Stimulated activated CD8-positive, alpha-beta memory T cell treated with anti-CD3 and anti-CD28 coated beads, Interleukin-7, amount 100 ng/mL, for 4 hours (primary cell): ENCODE data around the gene ZNF672.
"Not testable (repeated sequence)": the region's sequence is repeated elsewhere in the genome, so short reads cannot be mapped to it uniquely, and the experiment has no call there.

Experiments used
- DNase-seq, 2 donors: peaks; one replicate each; pipeline ENCODE4 v3.0.0-alpha.2; 2020; ENCODE audit warnings: low read depth in 2 of 2

Gene ZNF672

DNA sequence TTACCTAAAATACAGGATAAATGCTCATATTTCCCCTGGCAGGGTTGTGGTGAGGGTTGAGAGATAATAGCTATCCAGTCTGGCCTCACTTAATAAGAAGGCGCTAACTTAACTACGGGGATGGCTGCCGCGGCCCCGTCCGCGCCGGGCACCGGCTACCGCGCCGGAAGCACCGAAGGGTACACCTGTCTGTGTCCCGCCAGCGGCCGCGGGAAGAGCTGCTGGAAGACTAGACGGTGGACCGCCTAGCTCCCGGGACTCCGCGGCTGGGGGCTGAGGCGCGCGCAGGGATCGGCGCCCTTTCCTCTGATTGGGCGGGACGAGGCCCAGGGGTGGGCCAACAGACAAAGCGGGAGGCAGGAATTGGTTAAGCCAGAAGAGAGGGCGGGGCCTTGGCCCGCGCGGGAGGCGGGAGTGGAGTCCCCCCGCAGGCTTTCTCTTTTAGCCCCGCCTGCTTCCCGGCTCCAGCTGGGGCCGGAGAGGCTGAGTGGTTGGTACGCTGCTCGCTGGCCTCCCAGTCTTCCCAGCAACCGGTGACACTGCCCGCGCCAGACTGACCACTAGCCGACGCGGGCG is at the start of gene ZNF672:
TSS of gene ZNF672 (plus strand) at position 444 of the 576 bp plus-strand sequence. CDS start 9,051 bp downstream, outside the sequence.
- peak; percentile 88 to 92 for DNase-seq

DNA sequence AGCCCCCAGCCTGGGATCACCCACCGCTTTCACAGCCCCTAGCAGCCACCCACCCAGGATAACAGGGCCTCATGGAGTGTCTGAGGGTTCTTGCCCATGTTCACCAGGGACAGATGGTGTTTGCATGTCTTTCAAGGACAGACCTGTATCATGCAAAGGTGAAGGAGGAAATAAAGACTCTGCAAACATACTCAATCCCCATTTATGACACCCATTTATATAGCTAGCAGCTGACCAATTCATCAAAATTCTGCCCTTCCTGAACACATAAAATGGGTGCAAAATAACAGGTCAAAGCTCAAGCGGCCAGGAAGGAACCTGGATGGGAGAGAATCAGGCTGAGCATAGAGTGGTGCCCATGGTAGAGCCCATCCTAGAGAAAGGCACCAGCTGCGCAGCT is 49.7 kb upstream of the ZNF672 start:
- DNase-seq, result no peak

DNA sequence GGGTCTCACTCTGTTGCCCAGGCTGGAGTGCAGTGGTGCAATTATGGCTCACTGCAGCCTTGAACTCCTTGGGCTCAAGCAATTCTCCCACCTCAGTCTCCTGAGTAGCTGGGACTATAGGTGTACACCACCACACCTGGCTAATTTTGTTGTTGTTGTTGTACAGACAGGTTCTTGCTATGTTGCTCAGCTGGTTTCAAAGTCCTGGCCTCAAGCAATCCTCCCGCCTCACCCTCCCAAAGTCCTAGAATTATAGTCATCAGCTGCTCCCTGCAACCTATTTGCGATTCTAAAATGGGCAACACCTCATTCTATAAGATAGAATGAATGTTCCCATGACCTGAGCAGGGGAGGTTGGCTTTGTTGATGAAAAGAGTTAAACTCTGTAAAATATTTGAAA is 48.7 kb upstream of the ZNF672 start:
- DNase-seq, result not testable (repeated sequence)

DNA sequence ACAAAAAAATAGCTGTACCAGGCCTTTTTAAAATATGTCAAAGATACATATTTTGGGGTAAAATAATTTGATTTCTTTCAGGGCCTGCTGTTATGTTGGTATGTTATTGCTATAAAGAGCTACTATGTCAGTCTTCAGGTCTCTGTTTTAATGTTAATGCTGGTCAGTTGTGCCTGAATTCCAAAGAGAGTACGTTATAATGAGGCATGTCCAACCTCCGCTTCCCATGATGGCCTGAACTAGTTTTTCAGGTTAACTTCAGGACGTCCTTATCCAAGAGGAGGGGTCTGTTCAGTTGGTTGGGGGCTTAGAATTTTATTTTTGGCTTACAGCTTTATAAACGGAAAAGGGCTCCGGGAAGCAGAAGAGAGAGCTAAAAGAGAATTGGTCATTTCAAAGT is 47.6 kb upstream of the ZNF672 start:
- no peak for DNase-seq

DNA sequence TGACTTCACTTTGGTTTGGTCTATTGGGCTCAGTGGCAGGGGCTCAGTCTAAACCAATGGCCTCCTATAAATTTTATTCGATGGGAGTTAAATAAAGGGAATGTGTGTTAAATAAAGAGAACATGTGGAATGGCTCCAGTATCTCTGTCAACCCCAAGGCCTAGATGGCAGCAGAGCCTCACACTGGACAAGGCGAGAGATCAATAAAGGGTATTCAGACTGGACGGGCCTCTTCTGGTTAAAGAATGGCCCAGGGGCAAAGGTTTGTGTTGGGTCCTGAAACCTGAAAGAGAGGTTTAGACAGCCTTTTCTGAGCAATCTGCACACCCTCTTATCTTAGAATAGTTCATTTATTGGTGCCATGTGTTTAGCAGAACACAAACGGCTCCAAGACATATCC is 47.0 kb upstream of the ZNF672 start:
- DNase-seq, result no peak

DNA sequence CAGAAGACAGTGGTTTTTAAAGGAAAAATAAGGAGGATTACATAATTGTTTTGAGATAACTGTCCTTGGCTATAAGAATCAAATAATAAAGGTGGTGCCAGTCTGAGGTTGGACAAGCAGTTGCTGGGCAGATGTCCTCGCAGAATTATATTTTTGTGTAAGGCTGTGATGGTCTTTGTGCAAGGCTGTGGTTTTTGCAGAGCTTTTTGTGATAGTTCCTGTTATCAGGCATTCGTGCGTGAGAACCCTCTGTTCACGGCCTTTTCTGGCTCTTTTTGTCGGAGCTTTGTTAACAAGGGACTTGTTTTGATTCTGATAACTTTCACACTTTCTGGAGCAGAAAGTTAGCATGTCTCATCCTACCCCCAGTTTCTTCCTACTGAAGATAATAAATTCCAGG is 45.7 kb upstream of the ZNF672 start:
- no peak for DNase-seq

DNA sequence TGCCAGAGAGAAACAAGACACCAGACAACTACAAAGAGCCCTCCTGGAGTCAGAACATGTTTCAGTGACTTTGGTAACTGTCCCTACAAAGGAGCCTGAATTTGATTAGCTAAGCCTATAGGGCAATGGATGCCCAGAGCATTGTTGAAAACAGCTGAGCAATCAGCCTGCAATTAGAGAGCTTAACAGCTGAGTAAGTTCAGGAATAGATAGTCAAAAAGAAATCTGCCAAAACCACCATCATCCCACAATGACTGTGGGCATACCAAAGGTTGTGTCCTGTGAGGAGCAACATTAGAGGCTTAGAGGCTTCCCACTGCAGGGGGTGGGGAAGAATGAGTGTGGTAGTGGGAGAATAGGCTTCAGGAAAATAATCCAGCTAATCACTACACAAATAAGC is 44.4 kb upstream of the ZNF672 start:
- no peak for DNase-seq

DNA sequence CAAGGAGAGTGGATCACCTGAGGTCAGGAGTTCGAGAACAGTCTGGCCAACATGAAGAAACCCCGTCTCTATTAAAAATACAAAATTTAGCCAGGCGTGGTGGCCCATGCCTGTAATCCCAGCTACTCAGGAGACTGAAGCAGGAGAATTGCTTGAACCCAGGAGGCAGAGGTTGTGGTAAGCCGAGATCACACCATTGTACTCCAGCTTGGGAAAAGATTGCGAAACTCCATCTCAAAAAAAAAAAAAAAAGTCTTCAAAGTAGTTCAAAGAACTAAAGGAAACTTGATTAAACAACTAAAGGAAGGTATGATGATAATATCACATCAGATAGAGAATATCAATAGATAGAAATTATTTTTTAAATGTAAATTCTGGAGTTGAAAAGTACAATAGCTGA is 43.4 kb upstream of the ZNF672 start:
- DNase-seq, result not testable (repeated sequence)

DNA sequence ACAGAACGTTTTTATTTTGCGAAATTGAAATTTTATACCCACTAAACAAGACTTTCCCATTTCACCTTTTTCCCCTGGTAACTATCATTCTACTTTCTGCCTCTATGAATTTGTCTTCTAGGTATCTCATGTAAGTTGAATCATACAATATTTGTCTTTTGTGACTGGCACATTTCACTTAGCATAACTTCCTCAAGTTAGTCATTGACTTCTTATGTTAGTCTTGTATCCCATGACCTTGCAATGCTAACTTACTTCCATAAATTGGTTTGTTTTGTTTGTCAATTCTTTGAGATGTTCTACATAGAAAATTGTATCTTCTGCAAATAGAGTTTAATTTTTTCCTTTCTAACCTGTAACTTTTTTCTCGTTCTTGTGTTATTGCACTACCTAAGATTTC is 39.2 kb upstream of the ZNF672 start:
- DNase-seq, result no peak

DNA sequence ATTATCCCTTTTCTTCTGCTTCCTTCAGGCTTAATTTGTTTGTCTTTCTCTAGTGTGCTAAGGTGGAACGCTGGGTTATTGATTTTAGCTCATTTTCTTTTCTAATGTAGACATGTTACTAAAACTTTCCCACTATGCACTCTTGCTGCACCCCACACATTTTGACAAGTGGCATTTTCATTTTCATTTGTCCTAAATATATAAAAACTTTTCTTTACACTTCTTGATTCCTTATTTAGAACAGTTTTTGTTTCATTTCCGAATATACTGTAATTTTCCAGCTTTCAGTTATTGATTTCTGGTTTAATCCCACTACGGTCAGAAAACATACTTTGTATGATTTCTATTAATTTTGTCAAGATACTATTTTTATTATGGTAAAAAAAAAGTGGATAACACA is 37.6 kb upstream of the ZNF672 start:
- DNase-seq, result no peak

DNA sequence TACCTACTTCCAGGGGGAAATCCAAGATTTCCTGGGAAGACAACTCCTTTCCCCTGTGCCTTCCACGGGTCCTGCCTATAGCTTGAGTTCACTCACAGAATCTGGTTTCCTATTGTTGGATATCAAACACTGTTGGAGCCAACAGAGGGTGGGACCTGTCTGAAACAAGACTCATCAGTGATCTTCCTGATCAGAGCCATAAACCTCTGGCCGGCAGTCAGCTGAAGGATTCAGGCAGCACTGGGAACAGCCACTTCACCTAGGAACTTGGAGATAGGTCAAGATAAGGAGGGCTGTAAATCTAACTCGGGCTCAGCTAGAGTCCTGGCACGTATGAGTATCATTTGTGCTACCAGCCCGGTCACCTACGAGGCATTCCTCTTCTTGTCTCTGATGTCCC is 35.6 kb upstream of the ZNF672 start:
- no peak for DNase-seq

DNA sequence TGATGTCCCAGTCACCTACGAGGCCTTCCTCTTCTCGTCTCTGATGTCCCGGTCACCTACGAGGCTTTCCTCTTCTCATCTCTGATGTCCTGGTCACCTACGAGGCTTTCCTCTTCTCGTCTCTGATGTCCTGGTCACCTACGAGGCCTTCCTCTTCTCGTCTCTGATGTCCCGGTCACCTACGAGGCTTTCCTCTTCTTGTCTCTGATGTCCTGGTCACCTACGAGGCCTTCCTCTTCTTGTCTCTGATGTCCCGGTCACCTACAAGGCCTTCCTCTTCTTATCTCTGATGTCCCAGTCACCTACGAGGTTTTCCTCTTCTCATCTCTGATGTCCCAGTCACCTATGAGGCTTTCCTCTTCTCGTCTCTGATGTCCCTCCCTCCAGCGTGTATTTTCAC is 34.5 kb upstream of the ZNF672 start:
- not testable (repeated sequence) for DNase-seq

DNA sequence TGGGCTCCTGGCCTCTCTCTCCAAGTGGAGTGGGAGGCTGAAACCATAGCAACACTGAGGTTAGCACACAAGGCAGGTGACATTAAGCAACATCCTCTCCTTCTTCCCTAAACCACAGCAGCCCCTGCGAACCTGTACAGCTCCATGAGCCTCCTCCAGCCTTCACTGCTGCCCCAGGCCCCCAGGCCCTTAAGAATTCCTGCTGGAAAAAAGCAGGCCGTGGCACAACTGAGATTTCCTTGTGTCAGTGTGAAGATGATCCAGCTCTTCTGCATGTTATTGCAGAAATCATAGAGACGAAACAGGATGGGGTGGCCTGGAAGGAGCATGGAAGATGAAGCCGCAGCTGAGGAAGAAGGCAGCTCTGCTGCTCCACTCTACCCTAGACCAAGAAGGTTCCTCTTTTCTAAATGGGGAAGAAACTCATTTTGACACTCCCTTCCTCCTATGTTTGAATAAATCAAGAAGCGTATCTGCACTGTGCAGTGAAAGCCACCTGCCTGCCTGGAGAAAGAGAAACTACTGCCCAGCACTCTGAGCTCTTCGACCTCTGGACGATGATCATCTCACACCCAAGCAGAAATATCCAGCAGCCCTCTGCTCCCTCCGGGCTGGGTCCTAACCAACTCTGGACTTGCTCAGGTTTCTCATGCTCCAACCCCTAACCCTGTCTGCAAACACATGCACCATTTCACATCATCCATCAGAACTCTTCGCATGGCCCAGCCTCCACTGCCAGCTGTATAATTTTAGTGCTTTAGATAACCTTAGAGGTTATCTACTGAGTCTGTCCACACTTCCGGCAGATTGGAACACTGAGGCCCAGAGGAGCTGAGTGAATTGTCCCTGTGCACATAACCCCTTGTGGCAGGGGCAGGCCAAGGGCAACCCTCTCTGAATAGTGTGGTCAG is 33.0 kb upstream of the ZNF672 start:
- no peak for DNase-seq

DNA sequence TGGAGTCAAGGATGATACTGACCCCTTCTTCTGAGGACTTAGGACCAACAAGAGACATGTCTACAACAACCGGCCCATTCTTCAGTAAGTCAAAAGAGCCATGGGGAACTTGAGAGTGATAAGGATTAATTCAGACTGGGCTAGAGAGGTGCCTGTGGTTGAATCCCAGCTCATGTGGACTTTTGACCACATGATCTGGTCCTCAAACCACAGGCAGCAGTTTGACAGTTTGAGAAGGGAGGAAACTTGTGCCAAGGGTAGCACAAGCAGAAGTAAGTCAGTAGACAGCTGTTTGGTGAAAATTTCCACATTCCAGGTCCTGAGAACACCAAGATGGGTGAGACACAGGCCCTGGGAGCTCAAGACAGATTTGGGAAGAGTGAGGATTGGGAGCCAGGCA is 32.1 kb upstream of the ZNF672 start:
- DNase-seq, result no peak

DNA sequence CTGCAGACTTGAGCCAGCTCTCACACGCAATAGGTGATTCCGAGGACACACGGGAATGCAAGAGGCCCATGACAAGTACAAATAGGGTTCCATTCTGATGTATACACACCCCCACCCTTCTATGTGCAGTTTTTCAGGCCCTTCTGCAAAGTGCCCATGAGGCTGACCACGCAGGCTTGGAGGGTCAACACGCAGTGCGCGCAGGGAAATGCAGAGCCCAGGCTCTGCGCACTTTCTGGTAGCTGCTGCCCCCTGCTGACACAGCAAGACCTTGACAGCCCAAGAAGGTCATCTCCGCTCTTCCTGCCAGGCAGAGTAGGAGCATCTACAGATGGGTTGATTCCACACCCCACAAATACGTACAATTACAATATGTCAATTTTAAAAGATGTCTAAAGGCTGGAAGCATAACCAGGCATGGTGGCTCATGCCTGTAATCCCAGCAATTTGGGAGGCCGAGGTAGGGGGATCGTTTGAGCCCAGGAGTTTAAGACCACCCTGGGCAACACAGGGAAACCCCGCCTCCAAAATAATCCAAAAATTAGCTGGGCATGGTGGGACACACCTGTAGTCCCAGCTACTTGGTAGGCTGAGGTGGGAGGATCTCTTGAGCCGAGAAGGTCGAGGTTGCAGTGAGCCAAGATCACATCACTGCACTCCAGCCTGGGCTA is 30.8 kb upstream of the ZNF672 start:
- peak; percentile 8 to 19 for DNase-seq

DNA sequence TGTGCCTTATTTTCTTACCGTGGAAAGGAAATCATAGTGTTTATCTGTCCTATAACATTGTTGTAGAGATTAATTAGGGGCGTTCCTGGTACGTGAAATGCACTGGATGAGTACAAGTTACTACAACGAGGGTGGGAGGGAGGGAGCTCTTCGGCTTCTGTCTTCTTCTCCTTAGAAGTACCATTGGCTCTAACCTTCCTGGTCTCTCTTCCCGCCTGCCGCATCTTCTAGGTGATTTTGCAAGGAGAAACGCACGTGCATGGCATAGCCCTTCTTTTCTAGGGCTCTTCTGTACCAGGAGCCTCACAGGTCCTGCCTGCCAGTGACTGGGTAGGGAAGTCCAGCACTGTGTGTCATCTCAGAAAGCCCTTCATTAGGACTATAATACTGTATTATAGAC is 29.1 kb upstream of the ZNF672 start:
- no peak for DNase-seq

DNA sequence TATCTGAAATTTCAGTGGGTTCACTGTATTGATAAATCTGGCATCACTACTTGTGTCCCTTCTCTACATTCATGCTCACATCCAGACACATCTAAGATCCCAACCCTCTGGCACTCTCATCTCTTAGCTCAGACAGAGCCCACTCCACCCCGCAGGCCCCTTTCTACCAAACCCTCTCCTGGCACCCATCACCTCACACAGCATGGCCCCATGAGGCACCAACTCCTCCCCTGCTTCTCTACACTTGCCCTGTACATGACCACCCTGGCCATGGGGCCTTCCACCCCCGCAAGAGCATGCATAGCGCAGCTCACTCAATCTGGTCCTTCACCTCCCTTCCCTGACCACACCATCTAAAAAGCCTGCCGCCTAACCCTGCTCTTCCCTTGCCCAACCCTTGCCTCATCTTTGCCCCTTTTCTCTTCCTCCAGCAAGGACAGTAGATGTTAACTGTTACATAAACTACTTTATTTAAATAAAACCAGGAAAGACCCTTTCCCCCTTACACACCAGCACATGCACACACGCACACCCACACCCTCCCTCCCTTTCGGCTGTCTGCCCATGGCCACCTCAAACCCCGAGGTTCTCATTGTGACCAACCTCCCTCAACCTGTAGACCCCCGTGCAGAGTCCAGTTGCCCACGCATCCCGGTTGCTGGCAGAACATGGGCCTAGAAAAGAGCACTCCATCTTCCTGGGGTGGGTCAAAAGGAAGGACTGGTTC is 27.9 kb upstream of the ZNF672 start:
- DNase-seq, result no peak

DNA sequence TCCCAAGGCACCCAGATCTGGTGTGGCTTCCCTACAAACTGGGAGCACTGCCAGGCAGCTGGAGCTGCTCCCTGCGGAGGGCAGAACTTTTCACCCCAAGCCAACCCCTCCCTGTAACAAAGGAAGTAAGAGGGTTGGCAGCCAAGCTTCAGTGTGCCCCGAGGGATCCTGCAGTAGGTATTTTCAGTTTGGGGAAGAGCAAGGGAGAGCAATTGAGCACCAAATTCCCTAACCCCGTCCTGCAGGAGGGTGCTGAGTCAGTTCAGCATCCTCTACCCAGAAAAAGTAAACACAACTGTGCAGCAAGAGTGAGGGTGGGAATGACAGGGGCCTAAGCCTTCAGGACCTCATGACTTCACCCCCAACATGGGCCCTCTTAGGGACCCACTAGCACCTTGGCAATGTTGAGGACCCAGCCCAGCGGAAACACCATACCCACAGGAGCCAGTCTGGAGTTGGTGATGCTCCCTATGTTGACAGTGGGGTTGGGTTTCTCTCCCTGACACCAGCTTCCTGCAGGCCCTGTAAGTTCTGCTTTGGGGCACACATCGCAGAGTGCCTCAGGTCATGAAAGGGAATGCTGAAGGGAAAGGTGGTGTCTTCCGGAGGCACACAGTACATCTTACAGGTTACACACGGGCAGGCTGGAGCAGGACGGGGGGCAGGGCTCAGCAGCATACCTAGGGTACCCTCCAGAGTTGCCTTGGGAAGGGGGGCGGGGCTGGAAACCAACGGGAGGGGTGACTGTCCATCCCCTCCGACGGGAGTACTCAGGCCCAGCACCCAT is 27.1 kb upstream of the ZNF672 start:
- DNase-seq, result no peak

DNA sequence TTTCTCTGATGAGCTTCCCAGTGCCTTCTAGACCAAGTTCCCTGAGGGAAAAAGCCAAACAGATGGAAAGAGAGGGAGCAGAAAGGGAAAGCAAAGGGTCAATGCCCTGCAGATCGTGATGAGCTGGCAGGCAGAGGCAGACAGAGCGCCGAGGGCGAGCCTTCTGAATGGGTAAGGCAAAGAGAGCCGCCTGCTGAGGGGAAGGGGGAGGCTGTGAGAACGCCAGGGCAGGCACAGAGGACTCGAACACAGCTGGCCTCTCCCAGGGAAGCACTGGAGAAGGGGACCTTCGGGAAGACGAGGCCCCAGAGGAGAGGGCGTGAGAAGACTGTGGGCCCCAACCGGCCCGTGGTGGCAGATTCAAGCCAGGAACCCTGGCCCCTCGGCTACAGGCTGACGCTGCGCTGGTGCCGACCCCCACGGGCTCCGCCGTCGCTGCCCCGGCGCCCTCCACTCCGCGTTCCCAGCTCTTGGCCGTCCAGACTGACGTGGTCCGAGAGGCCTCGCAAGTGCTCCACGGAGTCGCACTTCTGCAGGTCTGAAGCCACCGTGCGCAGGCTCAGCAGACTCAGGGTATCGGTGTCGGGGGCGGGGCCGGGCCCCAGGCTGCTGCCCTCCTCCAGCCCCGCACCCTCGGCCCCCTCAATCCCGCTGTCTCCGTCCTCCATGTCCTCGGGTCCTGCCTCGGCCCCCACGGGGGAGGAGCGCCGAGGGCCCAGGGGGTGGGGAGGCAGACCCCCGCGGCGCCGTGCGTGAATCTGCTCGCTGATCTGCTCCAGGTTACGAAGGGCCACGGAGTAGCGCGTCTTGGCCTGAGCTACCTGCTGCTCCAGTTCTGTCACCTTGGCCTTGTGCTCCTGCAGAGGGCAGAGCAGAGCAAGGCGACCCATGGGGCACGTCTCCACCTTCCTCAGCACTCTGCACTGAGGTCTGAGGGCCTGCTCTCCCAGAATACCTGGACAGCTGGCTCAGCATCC is 26.2 kb upstream of the ZNF672 start:
- DNase-seq, result no peak
